Esophagus muscularis mucosa (tissue), 4 donors: ENCODE data around the gene KDSR. TPM values are rescaled to one million over a fixed set of nuclear protein-coding genes. Genes with fewer than 3 reads are reported as not detected.
A peak's percentile ranks its signal among the peaks of the same experiment; 100 is the strongest.

ENCODE experiments used
- DNase-seq: peaks from one replicate; pipeline ENCODE4 v3.0.0-alpha.2; 2017; ENCODE audit errors: extremely low spot score
- H3K27ac ChIP-seq, 4 donors: fragments of 200-600 bp; sonication (generic); replicated peaks in 1 of 4; 1 replicate in 3 of 4; 2 replicates in 1 of 4; pipeline ENCODE4 v1.5.1; 2016 to 2019; ENCODE audit warnings: mild to moderate bottlenecking in 1 of 4
- H3K27me3 ChIP-seq, 4 donors: fragments of 200-600 bp; sonication (generic); one replicate each; pipeline versions ENCODE4 v1.5.1 to v1.6.0; 2016 to 2019
- H3K36me3 ChIP-seq, 4 donors: fragments of 200-600 bp; sonication (generic); one replicate each; pipeline ENCODE4 v1.5.1; 2016 to 2019
- H3K4me1 ChIP-seq, 4 donors: fragments of 200-600 bp; sonication (generic); one replicate each; pipeline ENCODE4 v1.5.1; 2016 to 2019
- H3K4me3 ChIP-seq, 4 donors: fragments of 200-600 bp; sonication (generic); 1 replicate in 2 of 4; 2 replicates in 2 of 4; pipeline ENCODE4 v1.5.1; 2016 to 2019; ENCODE audit warnings: mild to moderate bottlenecking in 4 of 4, moderate library complexity in 1 of 4
- H3K9me3 ChIP-seq, 4 donors: fragments of 200-600 bp; sonication (generic); 1 replicate in 3 of 4; 2 replicates in 1 of 4; pipeline ENCODE4 v1.5.1; 2016 to 2019
- EP300 ChIP-seq: sonication (generic); formaldehyde crosslinking; IDR thresholded peaks from one replicate; pipeline ENCODE4 v1.6.1; 2017; ENCODE audit warnings: antibody characterized with exemption
- POLR2A ChIP-seq: fragments of 450-650 bp; IDR thresholded peaks from one replicate; pipeline ENCODE4 v1.6.1; 2017; ENCODE audit warnings: antibody characterized with exemption, moderate library complexity, mild to moderate bottlenecking, low read depth
- POLR2AphosphoS5 ChIP-seq, 2 donors: sonication (generic); formaldehyde crosslinking; IDR thresholded peaks; one replicate each; pipeline ENCODE4 v1.6.1; 2017; ENCODE audit warnings: antibody characterized with exemption in 2 of 2
- WGBS: methylation state at CpG from one replicate; pipeline ENCODE4 v1.1.5; 2018; 5-methylcytosine and 5-hydroxymethylcytosine counted together
- intact Hi-C: fragments of 100-400 bp; cut with DNase I; formaldehyde crosslinking; loops from one replicate; pipeline ENCODE4 v1.15.1; 2023
- total RNA-seq, 4 donors: library from RNA; depleted of rRNA; stranded (reverse); fragments of >200 nt; gene quantifications; one replicate each; pipeline versions ENCODE4 v1.1.0 to v1.2.1, GENCODE V29; 2016
- TF ChIP-seq, protein P1 (sequence below), 3 experiments: fragments of 200-600 bp in 2 of 3; fragments of 450-650 bp in 1 of 3; sonication (generic) in 2 of 3; IDR thresholded peaks; one replicate each; pipeline ENCODE4 v1.5.1; 2017 to 2019; ENCODE audit warnings: antibody characterized with exemption in 3 of 3, mild to moderate bottlenecking in 2 of 3, moderate library complexity in 1 of 3

KDSR gene
- total RNA-seq, 4 donors from 2014 or later, result 41.8 to 58.8 (median 49.8) TPM

DNA sequence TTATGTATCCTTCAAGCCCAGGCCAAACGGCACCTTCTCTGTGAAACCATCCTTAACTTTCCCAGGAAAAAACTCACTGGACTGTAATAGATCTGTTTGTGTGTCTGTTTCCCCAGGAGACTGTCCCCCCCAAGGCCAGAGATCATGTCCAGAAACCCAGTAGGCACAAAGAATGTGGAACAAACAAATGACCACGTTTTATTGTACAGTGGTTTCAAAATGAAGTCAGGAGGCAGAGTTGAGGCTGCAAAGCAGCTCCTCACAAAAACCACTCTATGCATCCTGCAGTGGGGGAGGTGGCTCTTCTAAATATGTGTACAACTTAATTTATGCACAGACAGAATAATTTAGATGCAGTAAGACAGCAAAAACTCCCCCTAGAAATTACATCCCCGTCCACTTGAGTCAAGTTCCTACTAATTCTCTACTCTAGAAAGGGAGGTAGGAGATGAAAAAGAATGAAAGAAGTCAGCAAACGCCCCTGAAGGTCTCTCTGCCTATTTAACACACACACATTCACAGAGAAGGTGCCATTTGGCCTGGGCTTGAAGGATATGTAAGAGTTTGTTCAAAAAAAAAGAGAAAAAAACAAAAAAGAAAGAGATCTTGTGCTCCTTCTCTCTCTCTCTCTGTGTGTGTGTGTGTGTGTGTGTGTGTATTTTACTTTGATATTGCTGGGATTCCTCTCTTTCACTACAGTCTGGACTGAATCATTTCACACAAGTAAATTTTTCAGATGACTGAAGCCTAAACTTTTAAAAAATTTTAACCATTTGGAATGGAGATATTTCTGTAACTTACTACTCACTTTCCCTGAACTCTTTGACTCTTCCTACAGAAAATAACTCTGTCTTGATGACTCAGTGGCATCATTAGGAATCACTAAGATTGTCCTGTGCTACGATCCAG is 66.9 kb downstream of the KDSR start:
- Histone ChIP-seq H3K4me1 (peaks cover 16 to 63% (median 59%) of the 10 kb centered on the region in 4 donors), H3K27ac (peak overlapping the region; percentile 10 to 63 (median 32)), H3K9me3 (no peaks in the 10 kb centered on the region), H3K36me3 (no peaks in the 10 kb centered on the region), H3K27me3 (no peaks in the 10 kb centered on the region), H3K4me3 (no peak overlapping the region)
- TF ChIP-seq, protein P1, sequence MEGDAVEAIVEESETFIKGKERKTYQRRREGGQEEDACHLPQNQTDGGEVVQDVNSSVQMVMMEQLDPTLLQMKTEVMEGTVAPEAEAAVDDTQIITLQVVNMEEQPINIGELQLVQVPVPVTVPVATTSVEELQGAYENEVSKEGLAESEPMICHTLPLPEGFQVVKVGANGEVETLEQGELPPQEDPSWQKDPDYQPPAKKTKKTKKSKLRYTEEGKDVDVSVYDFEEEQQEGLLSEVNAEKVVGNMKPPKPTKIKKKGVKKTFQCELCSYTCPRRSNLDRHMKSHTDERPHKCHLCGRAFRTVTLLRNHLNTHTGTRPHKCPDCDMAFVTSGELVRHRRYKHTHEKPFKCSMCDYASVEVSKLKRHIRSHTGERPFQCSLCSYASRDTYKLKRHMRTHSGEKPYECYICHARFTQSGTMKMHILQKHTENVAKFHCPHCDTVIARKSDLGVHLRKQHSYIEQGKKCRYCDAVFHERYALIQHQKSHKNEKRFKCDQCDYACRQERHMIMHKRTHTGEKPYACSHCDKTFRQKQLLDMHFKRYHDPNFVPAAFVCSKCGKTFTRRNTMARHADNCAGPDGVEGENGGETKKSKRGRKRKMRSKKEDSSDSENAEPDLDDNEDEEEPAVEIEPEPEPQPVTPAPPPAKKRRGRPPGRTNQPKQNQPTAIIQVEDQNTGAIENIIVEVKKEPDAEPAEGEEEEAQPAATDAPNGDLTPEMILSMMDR (IDR thresholded peaks at IDR 0.05), result no peak
- TF ChIP-seq POLR2AphosphoS5 (IDR thresholded peaks at IDR 0.05) (no peak), EP300 (no peak), POLR2A (no peak)
- WGBS, result 62% methylated on average over 5 of the region's 5 CpGs
- intact Hi-C loops, result no loop called here
- DNase-seq, result no peak

DNA sequence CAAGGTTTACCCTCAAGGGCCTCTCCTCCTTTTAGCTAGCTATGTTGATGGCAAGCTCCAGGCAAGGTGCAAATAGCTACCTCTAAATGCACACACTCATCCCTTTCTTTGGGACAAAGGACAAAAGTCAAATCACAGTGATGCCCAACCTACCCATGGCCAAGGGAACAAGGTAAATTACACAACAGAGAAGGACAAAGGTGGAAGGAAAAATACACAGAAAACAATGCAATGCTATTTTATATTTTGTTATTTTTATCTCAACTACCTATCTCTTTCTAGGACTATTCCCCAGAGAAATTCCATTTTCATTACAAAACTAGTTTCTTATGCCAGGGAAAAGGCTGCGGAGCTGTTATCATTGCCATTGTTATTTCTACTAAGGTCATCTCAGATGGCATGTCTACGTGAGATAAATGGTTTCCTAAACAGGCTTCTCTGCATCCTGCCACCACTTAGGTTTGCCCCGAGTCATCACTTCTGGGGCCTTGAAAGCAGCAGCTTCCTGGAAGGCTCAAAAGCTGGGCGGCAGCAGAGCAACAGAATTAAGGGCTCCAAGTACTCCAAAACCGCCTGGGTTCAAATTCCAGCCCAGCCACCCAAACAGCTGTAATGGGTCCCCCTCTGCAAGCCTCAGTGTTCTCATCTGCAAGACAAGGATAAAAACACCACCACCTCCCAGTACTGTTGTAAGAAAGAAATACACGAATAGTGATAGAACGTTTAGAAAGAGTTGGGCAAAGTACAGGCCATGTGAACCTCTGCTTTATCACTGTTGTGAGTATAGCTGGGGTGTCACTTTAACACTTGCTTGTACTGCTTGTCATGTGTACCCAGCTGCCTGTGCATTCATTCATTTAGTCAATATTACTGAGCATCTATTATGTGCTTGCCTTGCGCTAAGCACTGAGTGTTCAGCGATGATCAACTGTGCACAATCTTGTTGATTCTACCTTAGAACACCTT is 68.3 kb downstream of the KDSR start:
- Histone ChIP-seq H3K4me3 (no peak overlapping the region), H3K9me3 (no peaks in the 10 kb centered on the region), H3K27me3 (no peaks in the 10 kb centered on the region), H3K36me3 (no peaks in the 10 kb centered on the region), H3K4me1 (peaks cover 17 to 72% (median 67%) of the 10 kb centered on the region in 4 donors), H3K27ac (peak overlapping the region; percentile 61 to 66 (median 64))
- WGBS, result 82% methylated on average over 9 of the region's 9 CpGs
- TF ChIP-seq EP300 (no peak), POLR2A (no peak), POLR2AphosphoS5 (IDR thresholded peaks at IDR 0.05) (no peak)
- TF ChIP-seq, protein P1 (IDR thresholded peaks at IDR 0.05), result no peak
- intact Hi-C loops, result no loop called here
- DNase-seq, result no peak

DNA sequence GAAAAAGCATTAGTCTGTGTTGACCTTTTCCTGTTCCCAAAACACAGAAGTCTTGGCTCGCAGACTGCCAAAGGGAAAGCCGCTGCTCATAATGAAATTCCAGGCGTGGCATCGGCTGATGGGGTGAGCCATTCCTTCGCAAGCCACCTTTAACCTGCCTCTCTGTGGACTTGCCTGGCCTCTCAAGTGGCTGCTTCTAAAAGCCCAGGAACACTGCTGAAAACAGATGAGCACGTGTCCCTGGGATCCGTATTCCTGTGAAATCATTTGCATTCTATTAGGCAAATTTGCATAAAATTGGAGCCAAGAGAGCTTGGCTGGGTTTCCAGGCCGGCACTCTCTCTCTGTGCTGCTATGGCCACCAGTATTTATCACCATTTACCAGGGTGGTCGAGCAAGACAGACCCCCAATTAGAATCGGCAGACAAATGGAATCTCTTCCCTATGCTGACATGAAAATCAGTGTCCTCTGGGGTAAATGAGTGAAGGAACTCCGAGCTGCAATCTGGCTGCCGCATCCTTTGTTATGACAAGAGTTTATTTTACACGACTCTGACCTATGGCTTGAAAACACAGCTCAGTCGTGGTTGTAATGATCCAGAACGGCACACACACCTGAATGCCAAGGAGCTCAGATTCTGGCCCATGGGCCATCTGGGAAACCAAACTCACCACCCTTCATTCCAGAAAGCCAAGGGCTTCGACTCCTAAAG is 69.2 kb downstream of the KDSR start:
- 47% methylated on average over 15 of the region's 16 CpGs for WGBS
- intact Hi-C loops, result no loop called here
- Histone ChIP-seq H3K36me3 (no peaks in the 10 kb centered on the region), H3K4me1 (peaks cover 21 to 72% (median 68%) of the 10 kb centered on the region in 4 donors), H3K4me3 (peak overlapping the region in 2 of 4 donors; percentile 8 to 17), H3K9me3 (no peaks in the 10 kb centered on the region), H3K27me3 (no peaks in the 10 kb centered on the region), H3K27ac (peak overlapping the region; percentile 61 to 66 (median 64))
- no peak for DNase-seq
- TF ChIP-seq EP300, result no peak
- TF ChIP-seq POLR2A, result no peak
- TF ChIP-seq, protein P1 (IDR thresholded peaks at IDR 0.05), result no peak
- peak in 1 of 2 donors; percentile 12 for TF ChIP-seq POLR2AphosphoS5 (IDR thresholded peaks at IDR 0.05)

DNA sequence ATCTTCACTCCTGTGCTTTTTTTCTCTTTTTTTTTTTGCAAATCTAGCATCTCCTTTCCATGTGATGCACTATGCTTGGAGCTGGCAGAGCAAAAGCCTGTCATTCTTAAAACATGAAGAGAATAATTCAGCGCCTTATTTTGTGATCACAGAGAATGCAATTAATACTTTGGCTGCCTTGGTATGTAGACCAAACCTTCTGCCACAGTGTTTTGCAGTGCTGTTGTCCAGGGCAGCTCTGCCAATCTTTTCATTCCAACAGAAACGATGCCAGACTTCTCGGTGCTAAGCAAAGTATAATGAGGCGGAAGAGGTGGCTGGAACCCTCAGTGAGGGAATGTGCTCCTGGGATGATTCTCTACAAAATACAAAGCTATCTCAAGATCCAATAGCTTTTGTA is 73.1 kb downstream of the KDSR start:
- Histone ChIP-seq H3K27me3 (no peaks in the 10 kb centered on the region), H3K4me3 (no peak overlapping the region), H3K27ac (peak overlapping the region; percentile 30 to 73 (median 45)), H3K36me3 (no peaks in the 10 kb centered on the region), H3K4me1 (peaks cover 31 to 82% (median 71%) of the 10 kb centered on the region in 4 donors), H3K9me3 (no peaks in the 10 kb centered on the region)
- no peak for DNase-seq
- TF ChIP-seq POLR2A (no peak), POLR2AphosphoS5 (IDR thresholded peaks at IDR 0.05) (no peak), EP300 (no peak)
- TF ChIP-seq, protein P1 (IDR thresholded peaks at IDR 0.05), result no peak
- intact Hi-C loops, result no loop called here
- 52% methylated on average over 4 of the region's 4 CpGs for WGBS
